LNCaP clone FGC (cell line): ENCODE data around the gene CHGA.

Experiments
- DNase-seq: peaks from one replicate; pipeline ENCODE4 v3.0.0-alpha.2; 2011; ENCODE audit warnings: low read depth
- H3K4me3 ChIP-seq: 2 replicates; pipeline ENCODE4 v1.5.1; 2011; ENCODE audit warnings: mild to moderate bottlenecking, low read depth, low read length, control low read depth
- TF ChIP-seq, protein P1 (sequence below): IDR thresholded peaks from 2 replicates; pipeline ENCODE4 v1.5.1; 2012; ENCODE audit warnings: mild to moderate bottlenecking; ENCODE audit not compliant: control insufficient read depth, insufficient read depth; ENCODE audit errors: extremely low read depth

Gene CHGA

DNA sequence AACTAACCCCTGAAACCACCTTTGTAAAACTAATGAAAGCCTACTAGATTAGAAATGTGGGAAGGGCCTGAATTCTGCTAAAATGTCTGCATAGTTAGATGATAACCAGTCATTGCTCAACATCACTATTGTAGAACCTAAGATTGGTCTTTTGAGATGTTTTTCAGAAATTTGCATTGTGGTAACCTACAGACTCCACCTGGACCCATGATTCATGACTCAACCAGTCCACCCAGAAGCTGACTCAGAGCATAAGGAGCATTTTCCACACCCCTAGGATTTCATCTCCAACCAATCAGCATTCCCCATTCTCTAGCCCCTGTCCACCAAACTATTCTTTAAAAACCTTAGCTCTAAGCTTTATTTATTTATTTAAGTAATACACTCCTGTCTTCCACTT lies 30.4 kb upstream of the CHGA start:
- DNase-seq, result no peak
- TF ChIP-seq, protein P1, sequence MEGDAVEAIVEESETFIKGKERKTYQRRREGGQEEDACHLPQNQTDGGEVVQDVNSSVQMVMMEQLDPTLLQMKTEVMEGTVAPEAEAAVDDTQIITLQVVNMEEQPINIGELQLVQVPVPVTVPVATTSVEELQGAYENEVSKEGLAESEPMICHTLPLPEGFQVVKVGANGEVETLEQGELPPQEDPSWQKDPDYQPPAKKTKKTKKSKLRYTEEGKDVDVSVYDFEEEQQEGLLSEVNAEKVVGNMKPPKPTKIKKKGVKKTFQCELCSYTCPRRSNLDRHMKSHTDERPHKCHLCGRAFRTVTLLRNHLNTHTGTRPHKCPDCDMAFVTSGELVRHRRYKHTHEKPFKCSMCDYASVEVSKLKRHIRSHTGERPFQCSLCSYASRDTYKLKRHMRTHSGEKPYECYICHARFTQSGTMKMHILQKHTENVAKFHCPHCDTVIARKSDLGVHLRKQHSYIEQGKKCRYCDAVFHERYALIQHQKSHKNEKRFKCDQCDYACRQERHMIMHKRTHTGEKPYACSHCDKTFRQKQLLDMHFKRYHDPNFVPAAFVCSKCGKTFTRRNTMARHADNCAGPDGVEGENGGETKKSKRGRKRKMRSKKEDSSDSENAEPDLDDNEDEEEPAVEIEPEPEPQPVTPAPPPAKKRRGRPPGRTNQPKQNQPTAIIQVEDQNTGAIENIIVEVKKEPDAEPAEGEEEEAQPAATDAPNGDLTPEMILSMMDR, result no peak
- no peak overlapping the region for H3K4me3 ChIP-seq

DNA sequence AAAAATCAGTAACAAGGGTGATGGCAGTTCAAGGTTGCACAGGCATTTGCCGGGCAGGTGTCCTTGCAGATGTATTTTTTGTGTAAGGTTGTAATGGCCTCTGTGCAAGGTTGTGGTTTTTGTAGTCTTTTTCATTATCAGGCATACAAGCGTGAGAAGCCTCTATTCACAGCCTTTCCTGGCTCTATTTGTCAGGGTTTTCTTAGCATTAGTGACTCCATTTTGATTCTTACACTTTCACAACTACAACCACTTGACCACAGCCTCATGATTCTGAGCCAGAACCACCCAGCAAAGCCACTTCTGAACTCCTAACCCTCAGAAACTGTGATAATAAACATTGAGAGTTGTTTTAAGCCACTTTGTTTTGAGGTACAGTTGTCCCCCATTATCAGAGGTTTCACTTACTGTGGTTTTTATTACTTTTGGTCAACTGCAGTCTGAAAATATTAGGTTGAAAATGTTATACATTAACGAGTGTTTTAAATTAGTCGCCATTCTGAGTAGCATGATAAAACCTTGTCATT lies 27.5 kb upstream of the CHGA start:
- H3K4me3 ChIP-seq, result no peak overlapping the region
- no peak for DNase-seq
- TF ChIP-seq, protein P1, result no peak

DNA sequence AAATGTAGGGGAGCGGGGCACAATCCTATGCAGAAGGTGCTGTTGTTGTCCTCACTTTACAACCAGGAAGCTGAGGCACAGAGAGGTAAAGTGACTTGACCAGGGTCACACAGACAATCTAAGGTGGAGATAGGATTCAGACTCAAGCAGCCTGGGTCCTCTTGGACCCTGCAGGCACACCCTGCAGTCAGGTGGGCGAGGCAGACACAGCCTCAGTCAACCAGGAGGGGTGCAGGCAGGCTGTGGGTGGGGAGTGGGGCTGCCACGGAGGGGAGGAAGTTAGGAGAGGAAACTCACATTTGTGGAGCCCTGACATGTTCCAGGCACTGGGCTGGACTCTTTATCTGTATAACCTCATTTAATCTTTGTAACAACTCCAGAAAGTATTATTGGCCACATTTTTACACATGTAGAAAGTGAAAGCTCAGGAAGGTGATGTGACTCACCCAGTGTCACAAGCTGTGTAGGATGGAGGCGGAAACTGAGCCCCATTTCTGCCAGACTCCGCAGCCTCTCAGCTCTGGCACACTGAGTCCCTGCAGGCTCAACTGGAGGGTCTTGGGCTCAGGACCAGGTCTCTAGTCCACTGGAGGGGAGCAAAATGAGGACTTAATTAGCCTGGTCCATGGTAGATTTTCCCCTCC lies 24.9 kb upstream of the CHGA start:
- H3K4me3 ChIP-seq, result no peak overlapping the region
- TF ChIP-seq, protein P1, result no peak
- no peak for DNase-seq

DNA sequence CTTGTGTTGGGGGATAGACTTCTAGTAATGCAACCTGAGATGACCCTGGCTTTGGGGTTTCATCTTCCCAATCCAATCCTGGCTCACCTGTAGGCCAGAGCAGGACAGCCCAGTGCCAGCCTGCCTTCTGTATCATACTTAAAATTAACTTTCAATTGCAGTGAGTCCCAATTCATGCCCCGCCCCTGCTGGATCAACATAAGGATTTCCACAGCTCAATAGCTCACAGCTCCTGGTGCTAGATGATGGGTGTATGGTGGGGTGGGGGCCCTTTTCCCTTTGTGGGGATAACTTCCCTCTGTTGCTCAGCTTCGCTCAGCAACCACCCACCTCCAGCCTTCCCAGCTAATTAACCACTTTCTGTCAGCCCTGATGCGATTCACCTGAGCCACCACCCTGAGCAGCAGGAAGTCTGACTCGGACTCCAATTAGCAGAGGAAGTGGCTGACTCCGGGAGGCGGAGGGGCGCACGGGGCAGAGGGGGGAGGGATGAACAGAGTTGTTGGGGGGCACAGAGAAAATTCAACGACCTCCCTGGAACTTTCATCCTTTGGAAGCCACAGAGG lies 24.3 kb upstream of the CHGA start:
- H3K4me3 ChIP-seq, result no peak overlapping the region
- TF ChIP-seq, protein P1, result no peak
- no peak for DNase-seq

DNA sequence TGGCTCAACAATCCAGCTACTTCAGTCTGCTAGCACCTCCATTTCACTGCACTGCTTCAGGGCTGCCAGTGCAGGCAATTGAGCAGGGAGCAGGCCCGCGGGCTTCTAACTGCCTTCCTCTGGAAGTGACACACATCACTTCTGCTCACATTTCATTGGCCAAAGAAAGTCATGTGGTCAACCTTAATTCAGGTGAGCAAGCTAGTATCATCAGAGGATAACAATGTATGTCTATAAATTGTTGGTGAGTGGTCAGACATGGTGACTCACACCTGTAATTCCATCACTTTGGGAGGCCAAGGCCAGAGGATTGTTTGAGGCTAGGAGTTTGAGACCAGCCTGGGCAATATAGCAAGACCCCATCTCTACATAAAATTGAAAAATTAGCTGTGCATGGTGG lies 22.3 kb upstream of the CHGA start:
- TF ChIP-seq, protein P1, result no peak
- DNase-seq, result no peak

DNA sequence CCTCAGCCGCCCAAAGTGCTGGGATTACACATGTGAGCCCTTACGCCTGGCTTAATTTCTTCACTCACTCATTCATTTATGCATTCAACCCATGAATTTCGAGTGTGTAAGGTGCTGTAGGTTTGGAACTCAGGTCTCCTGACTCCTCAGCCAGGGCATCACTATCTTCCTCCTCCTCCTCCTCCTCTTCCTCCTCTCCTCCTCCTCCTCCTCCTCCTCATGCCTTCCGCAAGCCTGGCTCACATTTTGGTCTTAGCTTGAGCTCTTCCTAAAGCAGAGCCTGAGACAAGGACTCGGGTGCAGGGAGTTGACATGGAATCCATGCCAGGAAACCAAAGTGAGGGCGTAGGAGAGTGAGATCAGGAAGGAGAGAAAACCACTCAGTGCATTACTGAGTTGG lies 20.8 kb upstream of the CHGA start:
- no peak overlapping the region for H3K4me3 ChIP-seq
- no peak for DNase-seq
- TF ChIP-seq, protein P1, result no peak

More for the DNA sequence above, 22.3 kb upstream of the CHGA start:
- no peak overlapping the region for H3K4me3 ChIP-seq
